ENCODE data around the gene ADCK2. TPM values are rescaled to one million over a fixed set of nuclear protein-coding genes. Genes with fewer than 3 reads are reported as not detected.
"Not testable (repeated sequence)": the region's sequence is repeated elsewhere in the genome, so short reads cannot be mapped to it uniquely, and the experiment has no call there.

ADCK2 gene
- total RNA-seq, 1 donor from 2014 or later = 40.9 TPM

- Histone ChIP-seq H3K27me3 (ENCODE audit: control insufficient read depth, insufficient read depth, low read length) (no peaks in the 10 kb centered on the region), H3K36me3 (ENCODE audit: control insufficient read depth, insufficient read depth, low read length) (peaks cover 1% of the 10 kb centered on the region), H3K4me3 (ENCODE audit: low read depth, low read length) (no peak overlapping the region)
- no peak for DNase-seq (ENCODE audit: low read depth)
- no peak for TF ChIP-seq CTCF (IDR thresholded peaks at IDR 0.05; ENCODE audit: insufficient read depth, low read length, poor library complexity, severe bottlenecking)
These were observed 12.8 kb downstream of the ADCK2 start for GRCh38 chr7:140685407-140686087.

DNA sequence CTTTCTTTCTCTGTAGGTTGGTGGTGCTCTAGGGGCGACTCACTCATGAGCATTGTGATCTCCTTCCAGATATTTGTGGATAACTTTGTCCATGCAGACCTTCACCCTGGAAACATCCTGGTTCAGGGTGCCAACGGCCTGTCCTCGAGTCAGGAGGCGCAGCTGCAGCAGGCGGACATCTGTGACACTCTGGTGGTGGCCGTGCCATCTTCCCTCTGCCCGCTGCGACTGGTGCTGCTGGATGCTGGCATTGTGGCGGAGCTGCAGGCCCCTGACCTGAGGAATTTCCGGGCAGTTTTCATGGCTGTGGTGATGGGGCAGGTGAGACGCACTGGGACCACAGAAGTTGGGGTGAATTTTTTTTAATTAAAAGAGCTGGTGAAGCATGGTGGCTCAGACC, 14.2 kb downstream of the ADCK2 start:
- no peak for DNase-seq (ENCODE audit: low read depth)
- H3K36me3 ChIP-seq (ENCODE audit: control insufficient read depth, insufficient read depth, low read length) = peaks cover 1% of the 10 kb centered on the region
- no peaks in the 10 kb centered on the region for H3K27me3 ChIP-seq (ENCODE audit: control insufficient read depth, insufficient read depth, low read length)
- TF ChIP-seq CTCF (IDR thresholded peaks at IDR 0.05; ENCODE audit: insufficient read depth, low read length, poor library complexity, severe bottlenecking) = no peak
- H3K4me3 ChIP-seq (ENCODE audit: low read depth, low read length) = no peak overlapping the region

DNA sequence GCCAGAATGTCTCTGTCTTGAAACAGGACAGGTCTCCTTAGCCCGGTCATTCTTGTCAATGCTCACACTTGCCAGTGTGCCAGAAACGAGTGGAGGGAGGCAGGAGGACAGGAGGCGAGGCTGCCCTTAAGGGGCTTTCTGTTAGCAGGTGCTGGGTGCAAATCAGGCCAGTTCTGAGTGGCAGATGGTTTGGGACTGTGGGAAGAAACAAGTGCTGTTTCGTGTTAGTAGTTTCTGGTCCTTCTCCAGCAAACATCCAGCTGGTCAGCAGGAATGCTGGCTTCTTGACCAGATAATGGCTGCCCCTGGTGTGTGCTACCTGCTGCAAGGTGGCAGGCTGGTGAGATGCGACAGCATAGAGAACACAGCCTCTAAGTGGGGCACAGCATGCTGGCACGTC, 15.6 kb downstream of the ADCK2 start:
- Histone ChIP-seq H3K36me3 (ENCODE audit: control insufficient read depth, insufficient read depth, low read length) (peaks cover 1% of the 10 kb centered on the region), H3K4me3 (ENCODE audit: low read depth, low read length) (no peak overlapping the region), H3K27me3 (ENCODE audit: control insufficient read depth, insufficient read depth, low read length) (no peaks in the 10 kb centered on the region)
- no peak for DNase-seq (ENCODE audit: low read depth)
- TF ChIP-seq CTCF (IDR thresholded peaks at IDR 0.05; ENCODE audit: insufficient read depth, low read length, poor library complexity, severe bottlenecking) = no peak

- no peak for TF ChIP-seq CTCF (IDR thresholded peaks at IDR 0.05; ENCODE audit: insufficient read depth, low read length, poor library complexity, severe bottlenecking)
- no peak for DNase-seq (ENCODE audit: low read depth)
- Histone ChIP-seq H3K36me3 (ENCODE audit: control insufficient read depth, insufficient read depth, low read length) (peaks cover 1% of the 10 kb centered on the region), H3K4me3 (ENCODE audit: low read depth, low read length) (no peak overlapping the region), H3K27me3 (ENCODE audit: control insufficient read depth, insufficient read depth, low read length) (no peaks in the 10 kb centered on the region)
These were observed 16.7 kb downstream of the ADCK2 start for GRCh38 chr7:140689199-140690152.

- H3K36me3 ChIP-seq (ENCODE audit: control insufficient read depth, insufficient read depth, low read length) = peaks cover 1% of the 10 kb centered on the region
- DNase-seq (ENCODE audit: low read depth) = no peak
- H3K4me3 ChIP-seq (ENCODE audit: low read depth, low read length) = no peak overlapping the region
- TF ChIP-seq CTCF (IDR thresholded peaks at IDR 0.05; ENCODE audit: insufficient read depth, low read length, poor library complexity, severe bottlenecking) = no peak
- H3K27me3 ChIP-seq (ENCODE audit: control insufficient read depth, insufficient read depth, low read length) = no peaks in the 10 kb centered on the region
These were observed 18.8 kb downstream of the ADCK2 start for GRCh38 chr7:140691376-140692045.

DNA sequence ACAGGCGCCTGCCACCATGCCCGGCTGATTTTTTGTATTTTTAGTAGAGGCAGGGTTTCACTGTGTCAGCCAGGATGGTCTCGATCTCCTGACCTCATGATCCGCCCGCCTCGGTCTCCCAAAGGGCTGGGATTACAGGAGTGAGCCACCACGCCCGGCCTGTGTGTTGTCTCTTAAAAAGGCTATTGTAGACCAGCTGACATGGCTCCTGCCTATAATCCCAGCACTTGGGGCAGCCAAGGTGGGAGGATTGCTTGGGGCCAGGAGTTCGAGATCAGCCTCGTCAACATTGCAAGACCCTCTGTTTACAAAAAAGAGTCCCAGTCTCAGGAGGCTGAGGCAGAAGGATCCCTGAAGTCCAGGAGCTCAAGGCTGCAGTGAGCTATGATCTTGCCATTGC, 21.1 kb downstream of the ADCK2 start:
- H3K4me3 ChIP-seq (ENCODE audit: low read depth, low read length); H3K27me3 ChIP-seq (ENCODE audit: control insufficient read depth, insufficient read depth, low read length); DNase-seq (ENCODE audit: low read depth); H3K36me3 ChIP-seq (ENCODE audit: control insufficient read depth, insufficient read depth, low read length): not testable (repeated sequence)

Measured in kidney epithelial cell (primary cell).